Brain pericyte (primary cell): ENCODE measurements around the gene C16orf86.

Experiments
- DNase-seq: peaks from one replicate; pipeline ENCODE4 v3.0.0-alpha.2; 2012; ENCODE audit warnings: low read depth, low spot score

The C16orf86 gene

GRCh38 chr16:67653789-67654402, 12.7 kb upstream of the C16orf86 start:
- no peak for DNase-seq

- no peak for DNase-seq
Measured at GRCh38 chr16:67654403-67654911, 12.2 kb upstream of the C16orf86 start.

- DNase-seq, result no peak
Measured at GRCh38 chr16:67655363-67655762, 11.3 kb upstream of the C16orf86 start.

- no peak for DNase-seq
Measured at GRCh38 chr16:67656344-67657016, 10.1 kb upstream of the C16orf86 start.

- no peak for DNase-seq
Measured at GRCh38 chr16:67657017-67657608, 9.5 kb upstream of the C16orf86 start.

- no peak for DNase-seq
Measured at GRCh38 chr16:67657751-67658518, 8.7 kb upstream of the C16orf86 start.

- DNase-seq, result no peak
Measured at GRCh38 chr16:67658849-67659674, 7.6 kb upstream of the C16orf86 start.

- peak; percentile 73 for DNase-seq
Measured at GRCh38 chr16:67659675-67660563, 6.7 kb upstream of the C16orf86 start, which contains the start of gene ACD. TSS of gene ACD (minus strand) at chr16:67660260. CDS start at chr16:67660220, 40 bp downstream.

- DNase-seq, result peak; percentile 84
Measured at GRCh38 chr16:67660564-67661028, 6.0 kb upstream of the C16orf86 start, which contains the start of gene PARD6A. TSS of gene PARD6A (plus strand) at chr16:67660960. CDS start at chr16:67661039, 79 bp downstream.

- no peak for DNase-seq
Measured at GRCh38 chr16:67661101-67661761, 5.4 kb upstream of the C16orf86 start.

GRCh38 chr16:67661886-67662652, 4.5 kb upstream of the C16orf86 start:
- no peak for DNase-seq

GRCh38 chr16:67662653-67663010, 4.0 kb upstream of the C16orf86 start:
- DNase-seq, result no peak

- no peak for DNase-seq
Measured at GRCh38 chr16:67663151-67663876, 3.3 kb upstream of the C16orf86 start.

GRCh38 chr16:67663877-67664222, 2.8 kb upstream of the C16orf86 start:
- DNase-seq, result no peak

GRCh38 chr16:67664258-67664657, 2.4 kb upstream of the C16orf86 start:
- no peak for DNase-seq

GRCh38 chr16:67664871-67665270, 1.7 kb upstream of the C16orf86 start:
- DNase-seq, result no peak

- no peak for DNase-seq
Measured at GRCh38 chr16:67665598-67665997, 1.0 kb upstream of the C16orf86 start.

GRCh38 chr16:67666032-67666551, 522 bp upstream of the C16orf86 start:
- no peak for DNase-seq
